HG03097 (cell line): Measurements from ENCODE around the gene DYNC1I1.
A peak's percentile ranks its signal among the peaks of the same experiment; 100 is the strongest.

Experiments used
- ATAC-seq: cut with Tn5 transposase; IDR thresholded peaks from one replicate; pipeline ENCODE4 v1.9.1; 2021; ENCODE audit not compliant: unreplicated experiment, low FRiP score

DYNC1I1 gene

DNA sequence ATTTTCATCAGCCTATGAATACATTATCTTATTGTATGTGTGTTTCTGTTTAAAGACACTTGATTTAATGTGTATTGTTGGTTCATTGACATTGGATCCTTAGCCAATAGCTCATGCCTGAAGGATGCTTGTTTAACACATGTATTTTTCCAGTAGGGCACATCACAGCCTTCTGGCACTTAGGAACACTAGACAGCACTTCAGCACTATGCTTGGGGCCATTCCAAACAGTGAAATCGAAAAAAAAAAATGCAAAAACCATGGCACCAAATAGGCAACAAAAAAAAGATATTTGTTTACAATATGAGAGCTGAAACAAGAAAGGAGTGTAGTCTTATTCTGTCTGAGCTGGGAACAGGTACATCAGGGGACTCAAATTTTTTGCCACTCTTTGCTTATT, 286.7 kb downstream of the DYNC1I1 start:
- no peak for ATAC-seq

DNA sequence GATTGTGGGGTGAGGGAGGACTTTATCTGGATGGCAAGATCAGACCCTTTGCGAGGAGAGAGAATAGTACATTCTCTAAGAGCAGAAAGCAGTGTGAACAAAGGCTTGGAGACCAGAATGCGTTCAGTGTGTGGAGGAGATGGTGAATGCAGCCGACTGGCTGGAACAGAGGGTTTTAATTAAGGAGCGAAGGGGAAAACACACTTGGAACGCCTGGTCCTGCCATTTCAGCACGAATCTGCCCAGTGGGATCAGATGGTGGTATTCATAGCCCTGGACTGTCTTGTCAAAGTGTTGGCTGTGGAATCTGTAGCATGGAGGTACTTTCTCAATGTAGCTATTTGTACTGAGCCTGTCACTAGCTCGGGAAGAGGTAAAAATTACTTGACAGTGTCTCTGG, 288.7 kb downstream of the DYNC1I1 start:
- no peak for ATAC-seq

DNA sequence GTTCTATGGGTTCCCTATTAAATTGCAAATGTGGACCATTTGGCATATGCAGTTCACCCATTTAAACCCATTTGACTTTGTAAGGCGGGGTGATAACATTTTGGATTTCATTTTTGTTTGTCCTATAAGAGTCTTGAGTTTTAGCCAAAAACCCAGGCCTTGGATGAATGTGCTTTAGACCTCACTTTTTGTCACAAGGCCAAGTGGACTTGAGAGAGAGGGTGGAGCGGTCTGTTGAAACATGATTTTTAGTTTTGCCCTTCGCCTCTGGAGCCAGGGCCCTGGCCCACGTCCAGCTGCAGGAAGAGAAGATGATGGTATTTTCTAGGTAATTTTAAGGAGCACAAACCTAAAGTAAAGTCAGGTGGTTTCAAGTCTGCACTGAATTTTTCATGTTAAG, 289.5 kb downstream of the DYNC1I1 start:
- no peak for ATAC-seq

DNA sequence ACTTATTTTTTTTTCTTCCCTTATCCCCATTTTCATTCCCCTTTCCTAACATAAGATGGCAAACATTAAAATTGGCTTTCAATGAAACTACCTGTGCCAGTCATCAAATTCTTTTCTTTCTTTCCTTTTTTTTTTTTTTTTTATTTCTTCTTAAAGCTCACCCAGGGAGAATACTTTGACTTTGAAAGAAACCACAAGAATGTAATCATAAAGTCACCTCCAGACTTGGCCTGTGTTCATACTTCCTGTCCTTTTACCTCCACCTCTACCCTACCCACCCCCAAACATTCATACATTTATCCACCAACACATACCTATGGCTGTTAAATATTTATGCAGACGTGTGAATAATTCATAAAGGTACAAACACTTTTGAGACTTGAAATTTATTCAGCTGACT, 295.0 kb downstream of the DYNC1I1 start:
- ATAC-seq = no peak

GRCh38 chr7:96069401-96069800, 297.0 kb downstream of the DYNC1I1 start:
- no peak for ATAC-seq

DNA sequence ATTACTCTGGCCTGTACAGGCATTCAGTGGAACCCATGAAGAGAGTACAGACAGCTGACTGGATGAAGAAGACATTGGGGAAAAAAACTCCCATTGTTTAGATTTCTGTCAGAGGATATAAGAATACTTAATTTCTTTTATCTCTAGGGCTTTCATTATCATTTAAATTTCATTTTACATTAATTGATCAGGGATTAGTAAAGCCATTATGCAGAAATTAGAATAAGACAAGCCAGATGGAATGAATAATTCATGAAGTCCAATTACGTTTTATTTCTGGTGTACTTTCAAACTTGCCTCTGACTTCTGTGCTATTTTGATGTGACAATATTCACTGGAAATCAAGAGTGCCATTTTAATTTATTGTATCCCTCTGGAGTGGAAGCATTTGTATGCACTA, 302.5 kb downstream of the DYNC1I1 start:
- ATAC-seq = no peak

GRCh38 chr7:96075510-96076349, 303.4 kb downstream of the DYNC1I1 start:
- peak; percentile 90 for ATAC-seq

DNA sequence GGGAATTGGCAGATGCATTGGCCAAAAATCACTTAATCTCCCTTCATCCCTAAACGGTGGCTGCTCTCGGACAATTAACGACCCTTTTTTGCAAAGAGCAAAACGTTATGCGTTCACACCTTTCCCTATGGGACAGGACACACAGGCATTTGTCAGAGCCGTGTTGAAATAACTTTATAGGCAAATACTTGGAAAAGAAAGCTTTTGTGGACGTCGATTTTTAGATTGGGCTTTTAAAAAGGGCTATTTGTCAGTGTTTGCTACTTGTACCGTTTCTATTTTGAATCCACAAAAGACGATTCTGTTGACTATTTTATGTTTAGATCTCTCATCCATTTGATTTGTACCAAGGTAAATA, 304.0 kb downstream of the DYNC1I1 start:
- no peak for ATAC-seq

DNA sequence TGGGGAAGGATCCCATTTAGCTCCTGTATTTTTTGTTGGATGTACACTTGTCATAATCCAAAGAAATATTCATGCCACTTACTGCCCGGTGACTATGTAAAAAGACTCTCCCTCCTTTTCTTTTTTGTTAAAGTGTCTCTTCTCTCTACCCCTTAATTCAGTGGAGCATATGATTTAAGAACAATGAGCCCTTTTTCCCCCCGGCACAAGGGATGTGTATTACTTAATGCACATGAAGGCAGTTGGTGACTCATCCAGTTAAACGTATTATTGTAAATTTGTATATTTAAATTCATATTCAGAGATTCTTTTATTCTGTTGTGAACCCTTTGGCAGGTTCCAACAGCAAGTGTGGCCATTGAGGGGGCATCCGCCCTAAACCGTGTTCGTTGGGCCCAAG, 307.7 kb downstream of the DYNC1I1 start:
- ATAC-seq = no peak

DNA sequence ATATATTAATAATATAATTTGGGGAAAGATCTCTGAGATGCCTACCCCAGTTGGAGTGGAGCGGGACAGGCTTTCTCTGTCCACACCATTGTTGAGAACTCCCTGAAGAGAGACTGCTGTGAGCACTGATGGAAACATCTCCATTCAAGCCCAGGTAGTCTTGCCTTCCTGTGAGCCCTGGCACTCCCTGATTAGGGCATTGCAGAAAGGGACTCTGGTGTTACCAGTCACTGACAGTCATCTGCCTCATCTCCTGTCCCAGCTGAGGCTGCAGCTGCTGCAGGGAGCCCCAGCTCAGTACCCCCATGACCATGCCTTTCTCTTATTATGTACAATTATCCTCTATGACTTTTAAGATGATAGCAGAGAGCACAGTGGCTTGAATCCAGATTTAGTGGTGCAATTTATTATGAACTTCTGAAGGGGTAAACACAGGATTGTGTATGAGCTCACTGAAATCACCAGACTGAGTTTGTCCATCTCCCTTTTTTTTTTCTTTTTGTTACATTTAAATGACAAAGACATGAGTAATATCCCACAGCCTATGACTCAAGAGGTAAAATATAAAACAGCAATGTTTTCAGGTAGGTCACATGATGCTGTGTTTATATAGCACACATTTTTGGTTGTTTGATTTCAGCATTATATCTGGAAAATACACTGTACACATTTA, 312.7 kb downstream of the DYNC1I1 start:
- ATAC-seq = no peak

DNA sequence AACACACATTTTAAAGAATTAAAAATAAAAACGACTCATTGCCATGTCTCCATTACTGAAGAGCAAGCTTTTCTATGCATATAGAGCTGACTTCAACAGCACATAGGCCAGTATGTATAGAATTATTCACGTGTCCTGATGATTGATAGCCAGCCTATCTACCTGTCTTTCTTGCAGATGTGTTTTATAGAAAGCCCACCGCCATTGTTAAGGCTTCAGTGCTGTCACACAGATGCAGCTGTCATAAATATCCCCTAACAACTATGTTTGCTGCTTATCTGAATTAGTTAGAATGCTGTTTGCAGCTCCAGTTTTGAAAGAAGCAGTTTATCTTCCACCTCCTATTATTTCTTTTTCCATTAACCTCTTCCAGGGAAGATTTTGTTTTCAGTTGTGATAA, 313.6 kb downstream of the DYNC1I1 start:
- ATAC-seq = no peak

DNA sequence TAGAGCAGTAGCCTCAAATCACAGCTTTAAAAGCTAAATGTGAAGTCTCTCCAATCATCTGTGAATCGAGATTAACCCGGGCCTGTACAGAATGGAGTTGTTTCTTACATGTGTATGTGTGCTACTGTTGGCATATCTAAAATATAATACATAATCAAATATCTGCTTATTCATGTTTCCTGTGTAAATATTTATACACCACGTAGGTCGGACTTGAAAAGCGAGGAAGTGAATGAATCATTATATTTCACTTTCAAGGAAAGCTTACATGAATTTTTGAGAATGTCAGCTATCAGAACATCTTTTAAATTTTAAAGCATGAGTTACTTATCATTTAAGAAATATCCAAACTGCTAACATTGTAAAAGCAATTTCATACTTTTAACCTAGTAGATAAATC, 316.2 kb downstream of the DYNC1I1 start:
- ATAC-seq = no peak

DNA sequence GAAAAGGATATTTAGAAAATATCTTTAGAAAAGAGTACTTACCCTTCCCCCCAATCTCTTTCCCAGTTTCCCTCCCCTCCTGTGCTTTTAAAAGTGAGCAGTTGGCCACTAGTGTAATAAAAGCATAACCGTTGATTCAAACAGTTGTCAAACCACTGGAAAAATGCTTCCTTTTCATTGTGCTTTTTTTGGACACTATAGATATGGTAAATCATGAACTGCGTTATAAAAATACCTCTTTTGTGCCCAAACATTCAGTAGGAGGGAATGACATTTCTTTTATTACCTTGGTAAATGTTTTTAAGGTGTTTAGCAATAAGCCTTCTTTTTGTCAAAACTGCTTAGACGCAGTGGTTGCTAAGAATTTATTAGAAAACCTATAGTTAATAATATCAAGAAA, 317.2 kb downstream of the DYNC1I1 start:
- ATAC-seq = no peak

GRCh38 chr7:96090756-96091155, 318.4 kb downstream of the DYNC1I1 start:
- ATAC-seq = no peak

- ATAC-seq = no peak
Observed at GRCh38 chr7:96093435-96093834, 321.1 kb downstream of the DYNC1I1 start.

DNA sequence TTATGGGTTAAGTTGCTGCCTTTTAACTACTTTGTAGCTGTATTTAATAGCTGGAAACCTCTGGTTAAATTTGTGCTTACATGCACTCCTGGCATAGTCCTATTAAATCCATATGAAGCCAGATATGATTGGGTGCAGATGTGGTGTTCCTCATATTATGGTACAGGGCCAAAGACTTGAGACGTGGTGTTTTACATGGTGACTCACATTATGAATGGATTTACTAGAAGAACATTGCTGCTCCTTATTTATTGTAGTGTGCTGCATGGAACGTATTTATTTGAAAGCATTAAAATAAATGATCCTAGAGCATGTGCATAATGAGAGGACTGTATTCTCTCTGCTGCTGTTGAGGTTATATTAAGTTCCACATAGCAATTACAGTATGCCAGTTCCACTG, 325.5 kb downstream of the DYNC1I1 start:
- no peak for ATAC-seq

DNA sequence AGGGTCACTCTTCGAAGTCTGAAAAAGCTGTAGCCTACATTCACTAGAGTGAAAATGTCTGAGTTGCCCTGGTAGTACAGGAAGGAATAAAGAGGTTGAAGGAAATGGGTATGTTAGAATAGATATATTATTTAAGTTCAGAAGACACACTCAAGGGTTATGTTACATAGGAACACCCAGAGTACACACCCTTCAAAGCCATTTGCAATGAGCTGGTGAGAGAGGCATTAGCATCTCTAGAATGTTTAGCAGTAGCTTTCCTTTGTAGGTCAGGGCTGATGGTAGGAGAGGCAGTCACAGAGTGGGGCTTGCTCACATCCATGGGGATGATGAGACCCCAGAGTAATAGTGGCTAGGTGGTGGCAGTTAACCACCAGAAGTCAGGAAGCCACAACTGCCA, 328.4 kb downstream of the DYNC1I1 start:
- no peak for ATAC-seq

- ATAC-seq = no peak
Observed at GRCh38 chr7:96102096-96102811, 329.9 kb downstream of the DYNC1I1 start.

DNA sequence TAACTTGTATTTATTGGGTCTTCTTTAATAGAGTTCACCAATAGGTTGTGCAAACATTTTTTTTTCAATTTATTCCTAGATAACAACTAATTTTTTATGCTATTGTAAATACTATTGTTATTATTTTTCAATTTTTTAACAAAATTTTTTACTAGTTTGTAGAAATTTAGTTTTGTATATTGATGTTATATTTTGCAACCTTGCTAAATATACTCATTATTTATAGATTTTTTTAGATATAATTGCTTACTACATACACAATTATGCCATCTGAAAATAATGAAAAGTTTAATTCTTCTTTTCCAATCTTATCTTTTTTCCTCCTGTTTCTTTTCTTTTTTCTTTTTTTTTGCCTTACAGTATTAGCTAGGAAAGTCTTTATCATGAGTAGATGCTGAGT, 332.6 kb downstream of the DYNC1I1 start:
- ATAC-seq = no peak

DNA sequence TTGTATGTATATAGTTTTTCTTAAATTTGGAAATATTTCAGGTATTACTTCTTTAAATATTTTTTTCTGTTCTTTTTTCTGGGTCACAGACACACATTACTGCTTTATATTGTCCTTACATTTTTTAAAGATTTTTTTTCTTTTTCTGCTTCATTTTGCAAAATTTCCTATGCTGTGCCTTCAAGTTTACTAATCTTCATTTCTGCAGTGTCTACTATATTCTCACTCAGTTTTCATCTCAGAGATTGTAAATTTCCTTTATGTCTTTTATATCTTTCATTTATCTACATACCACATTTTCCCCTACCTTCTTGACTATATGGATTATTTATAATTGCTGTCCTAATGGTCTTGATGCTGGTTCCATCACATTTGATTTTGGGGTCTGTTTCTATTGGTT, 339.1 kb downstream of the DYNC1I1 start:
- no peak for ATAC-seq

- ATAC-seq = no peak
Observed at GRCh38 chr7:96114190-96114589, 341.8 kb downstream of the DYNC1I1 start.

- ATAC-seq = no peak
Observed at GRCh38 chr7:96116173-96116572, 343.8 kb downstream of the DYNC1I1 start.
